ENCODE data around the gene CDK13.

Gene CDK13

GRCh38 chr7:39934132-39934531 lies 15.9 kb upstream of the CDK13 start:
- H3K4me3 ChIP-seq (ENCODE audit: low read depth, low read length): no peak overlapping the region
- TF ChIP-seq, protein P1, sequence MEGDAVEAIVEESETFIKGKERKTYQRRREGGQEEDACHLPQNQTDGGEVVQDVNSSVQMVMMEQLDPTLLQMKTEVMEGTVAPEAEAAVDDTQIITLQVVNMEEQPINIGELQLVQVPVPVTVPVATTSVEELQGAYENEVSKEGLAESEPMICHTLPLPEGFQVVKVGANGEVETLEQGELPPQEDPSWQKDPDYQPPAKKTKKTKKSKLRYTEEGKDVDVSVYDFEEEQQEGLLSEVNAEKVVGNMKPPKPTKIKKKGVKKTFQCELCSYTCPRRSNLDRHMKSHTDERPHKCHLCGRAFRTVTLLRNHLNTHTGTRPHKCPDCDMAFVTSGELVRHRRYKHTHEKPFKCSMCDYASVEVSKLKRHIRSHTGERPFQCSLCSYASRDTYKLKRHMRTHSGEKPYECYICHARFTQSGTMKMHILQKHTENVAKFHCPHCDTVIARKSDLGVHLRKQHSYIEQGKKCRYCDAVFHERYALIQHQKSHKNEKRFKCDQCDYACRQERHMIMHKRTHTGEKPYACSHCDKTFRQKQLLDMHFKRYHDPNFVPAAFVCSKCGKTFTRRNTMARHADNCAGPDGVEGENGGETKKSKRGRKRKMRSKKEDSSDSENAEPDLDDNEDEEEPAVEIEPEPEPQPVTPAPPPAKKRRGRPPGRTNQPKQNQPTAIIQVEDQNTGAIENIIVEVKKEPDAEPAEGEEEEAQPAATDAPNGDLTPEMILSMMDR (conservative IDR thresholded peaks at IDR 0.05; ENCODE audit: low read depth, low read length): no peak
- no peak for DNase-seq (ENCODE audit: low read depth)

- no peak overlapping the region for H3K4me3 ChIP-seq (ENCODE audit: low read depth, low read length)
- TF ChIP-seq, protein P1 (conservative IDR thresholded peaks at IDR 0.05; ENCODE audit: low read depth, low read length): no peak
- DNase-seq (ENCODE audit: low read depth): no peak
These were observed 13.3 kb upstream of the CDK13 start for GRCh38 chr7:39936761-39937160.

DNA sequence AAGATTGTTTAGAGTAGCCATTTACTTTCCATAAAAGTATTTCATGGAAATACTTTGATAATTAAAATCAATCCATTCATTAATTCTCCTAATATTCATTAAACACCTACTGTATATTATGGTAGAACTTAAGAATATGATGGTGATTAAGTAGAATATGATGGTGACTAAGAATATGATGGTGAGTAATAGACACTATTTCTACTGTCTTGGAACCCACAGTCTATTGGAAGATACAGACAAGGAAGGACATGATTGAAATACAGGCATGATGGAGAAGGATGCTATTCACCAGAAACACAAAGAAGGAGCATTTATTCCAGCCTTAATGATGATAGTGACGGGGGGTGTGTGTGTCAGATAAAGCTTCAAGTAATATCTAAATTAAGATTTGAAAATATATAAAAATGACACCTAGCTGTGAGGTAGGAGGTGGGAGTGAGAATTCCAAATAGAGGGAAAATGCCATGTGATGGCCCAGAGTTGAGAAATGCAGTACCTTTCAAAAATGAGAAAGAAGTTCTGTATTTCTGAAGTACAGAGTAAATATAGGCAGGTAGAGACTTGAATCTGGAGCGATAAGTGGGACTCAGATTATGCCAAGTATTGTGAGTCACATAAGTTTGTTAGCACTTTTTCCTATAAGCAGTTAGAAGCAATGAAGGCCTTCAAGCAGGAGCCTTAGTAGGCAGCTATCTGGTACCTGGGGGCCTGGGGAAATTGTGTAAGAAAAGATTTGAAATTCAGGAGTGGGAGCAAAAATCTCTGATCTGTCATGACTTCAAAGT lies 12.5 kb upstream of the CDK13 start:
- H3K4me3 ChIP-seq (ENCODE audit: low read depth, low read length): no peak overlapping the region
- TF ChIP-seq, protein P1 (conservative IDR thresholded peaks at IDR 0.05; ENCODE audit: low read depth, low read length): no peak
- DNase-seq (ENCODE audit: low read depth): no peak

- TF ChIP-seq, protein P1 (conservative IDR thresholded peaks at IDR 0.05; ENCODE audit: low read depth, low read length): no peak
- H3K4me3 ChIP-seq (ENCODE audit: low read depth, low read length): no peak overlapping the region
- no peak for DNase-seq (ENCODE audit: low read depth)
These were observed 7.2 kb upstream of the CDK13 start for GRCh38 chr7:39942883-39943282.

DNA sequence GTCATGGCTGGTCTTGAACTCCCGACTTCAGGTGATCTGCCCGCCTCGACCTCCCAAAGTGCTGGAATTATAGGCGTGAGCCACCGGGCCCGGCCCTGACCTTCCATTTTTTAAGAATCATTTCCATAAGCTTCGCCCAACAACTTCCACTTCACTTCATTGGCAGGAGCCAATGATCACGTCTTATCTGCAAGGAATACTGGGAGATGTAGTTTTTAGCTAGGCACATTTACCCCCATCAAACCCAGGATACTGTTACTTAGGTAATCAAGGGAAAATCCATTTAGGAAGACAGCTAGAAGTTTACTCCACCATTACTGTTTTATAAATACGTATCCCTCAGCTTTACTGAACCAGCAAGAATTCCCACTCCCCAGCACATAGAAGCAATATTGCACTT lies 3.4 kb upstream of the CDK13 start:
- TF ChIP-seq, protein P1 (conservative IDR thresholded peaks at IDR 0.05; ENCODE audit: low read depth, low read length): no peak
- no peak overlapping the region for H3K4me3 ChIP-seq (ENCODE audit: low read depth, low read length)
- no peak for DNase-seq (ENCODE audit: low read depth)

DNA sequence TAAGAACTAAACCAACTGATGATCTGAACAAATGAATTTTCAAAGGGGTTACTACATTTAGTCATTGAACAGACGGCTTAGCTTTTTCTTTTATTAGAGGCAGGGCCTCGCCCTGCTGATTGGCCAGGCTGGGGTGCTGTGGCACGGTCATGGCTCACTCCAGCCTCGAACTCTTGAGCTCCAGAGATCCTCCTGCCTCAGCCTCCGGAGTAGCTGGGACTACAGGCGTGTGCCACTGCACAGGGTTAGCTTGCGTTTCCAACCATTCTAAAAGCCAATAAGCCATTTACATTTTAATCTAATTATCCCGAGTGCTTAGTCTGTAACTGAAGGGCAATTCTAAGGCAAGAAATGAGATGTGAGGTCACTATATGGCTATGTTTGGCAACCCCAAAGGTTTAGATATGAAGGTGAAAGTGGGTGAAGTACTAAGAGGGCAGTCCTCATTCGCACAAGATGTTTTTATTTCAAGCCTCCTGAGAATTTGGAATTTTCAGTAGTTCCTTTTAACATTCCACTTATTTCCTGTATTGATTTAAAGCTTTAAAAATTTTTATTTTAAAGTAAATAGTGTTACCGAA lies 1.6 kb upstream of the CDK13 start:
- TF ChIP-seq, protein P1 (conservative IDR thresholded peaks at IDR 0.05; ENCODE audit: low read depth, low read length): no peak
- peak overlapping the region; percentile 95 for H3K4me3 ChIP-seq (ENCODE audit: low read depth, low read length)
- DNase-seq (ENCODE audit: low read depth): no peak
